ENCODE measurements around the gene SMIM38.

Gene SMIM38

GRCh38 chr11:69155302-69156234 lies at the start of gene SMIM38:
Gene SMIM38 (plus strand): TSS chr11:69155935. CDS start chr11:69157847, 1,912 bp downstream.
- DNase-seq, result peak in 1 of 2 donors; percentile 9

GRCh38 chr11:69106031-69106811 lies 49.5 kb upstream of the SMIM38 start:
- DNase-seq, result no peak

GRCh38 chr11:69107413-69107812 lies 48.3 kb upstream of the SMIM38 start:
- no peak for DNase-seq

GRCh38 chr11:69108030-69108429 lies 47.7 kb upstream of the SMIM38 start:
- DNase-seq, result no peak

GRCh38 chr11:69108559-69108958 lies 47.2 kb upstream of the SMIM38 start:
- DNase-seq, result no peak

GRCh38 chr11:69109101-69109500 lies 46.6 kb upstream of the SMIM38 start:
- no peak for DNase-seq

GRCh38 chr11:69110451-69110850 lies 45.3 kb upstream of the SMIM38 start:
- DNase-seq, result no peak

GRCh38 chr11:69111624-69112542 lies 43.9 kb upstream of the SMIM38 start:
- DNase-seq, result no peak

- DNase-seq, result no peak
Measured at GRCh38 chr11:69113226-69113625, 42.5 kb upstream of the SMIM38 start.

GRCh38 chr11:69113646-69114340 lies 41.9 kb upstream of the SMIM38 start:
- no peak for DNase-seq

- no peak for DNase-seq
Measured at GRCh38 chr11:69114362-69114761, 41.4 kb upstream of the SMIM38 start.

- no peak for DNase-seq
Measured at GRCh38 chr11:69114811-69115523, 40.8 kb upstream of the SMIM38 start.

GRCh38 chr11:69115586-69116560 lies 39.9 kb upstream of the SMIM38 start:
- DNase-seq, result no peak

- DNase-seq, result no peak
Measured at GRCh38 chr11:69116671-69117070, 39.1 kb upstream of the SMIM38 start.

- DNase-seq, result no peak
Measured at GRCh38 chr11:69119190-69119589, 36.5 kb upstream of the SMIM38 start.

GRCh38 chr11:69120096-69120875 lies 35.4 kb upstream of the SMIM38 start:
- DNase-seq, result no peak

- DNase-seq, result no peak
Measured at GRCh38 chr11:69121021-69121420, 34.7 kb upstream of the SMIM38 start.

GRCh38 chr11:69121621-69122325 lies 34.0 kb upstream of the SMIM38 start:
- DNase-seq, result no peak

GRCh38 chr11:69122326-69122629 lies 33.5 kb upstream of the SMIM38 start:
- DNase-seq, result no peak

All from hippocampal formation (tissue), 2 donors.